Measurements from ENCODE around the gene PAH.
"Not testable (repeated sequence)": the region's sequence is repeated elsewhere in the genome, so short reads cannot be mapped to it uniquely, and the experiment has no call there.

PAH gene

GRCh38 chr12:102900389-102900788 lies 16.7 kb downstream of the PAH start:
- DNase-seq (ENCODE audit: low read depth in 2 of 2): no peak

DNA sequence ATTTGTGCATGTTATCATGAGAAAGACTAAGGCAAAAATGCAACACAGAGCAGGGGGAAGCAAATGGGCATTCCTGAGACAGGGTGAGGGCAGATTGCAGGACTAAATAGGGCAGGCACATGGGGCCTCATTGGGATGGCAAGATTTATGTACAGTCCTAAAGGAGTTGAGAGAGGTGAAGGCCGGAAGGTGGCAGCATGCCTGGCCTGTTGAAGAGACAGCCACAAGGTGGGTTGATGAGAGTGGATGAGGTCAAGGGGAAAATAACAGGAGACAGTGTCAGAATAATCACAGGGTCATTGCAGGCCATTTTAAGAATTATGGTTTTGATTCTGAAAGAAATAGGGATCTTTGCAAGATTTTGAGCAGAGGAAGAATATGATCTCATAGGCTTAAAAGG lies 21.0 kb downstream of the PAH start:
- DNase-seq (ENCODE audit: low read depth in 2 of 2): no peak

DNA sequence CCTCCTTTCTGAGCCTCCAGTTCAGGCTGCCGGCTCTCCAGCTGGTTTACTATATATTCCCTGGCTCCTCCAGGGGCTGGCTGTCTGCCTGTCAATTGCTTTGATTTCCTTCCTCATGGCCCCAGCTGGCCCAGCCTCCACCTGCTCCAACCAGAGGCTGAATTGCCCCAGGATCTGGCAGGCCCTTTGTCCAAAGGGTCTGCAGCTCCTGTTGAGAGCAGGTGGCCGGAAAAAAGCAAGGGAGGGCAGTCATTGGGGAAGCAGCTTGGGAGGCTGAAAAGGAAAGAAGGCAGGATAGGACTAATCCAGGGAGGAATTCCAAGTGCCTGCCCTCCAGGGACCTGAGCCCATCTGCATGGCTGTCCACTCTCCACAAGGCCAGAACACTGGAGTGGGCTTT lies 25.3 kb downstream of the PAH start:
- no peak for DNase-seq (ENCODE audit: low read depth in 2 of 2)

GRCh38 chr12:102888511-102888910 lies 28.5 kb downstream of the PAH start:
- DNase-seq (ENCODE audit: low read depth in 2 of 2): no peak

- DNase-seq (ENCODE audit: low read depth in 2 of 2): no peak
These were observed 31.8 kb downstream of the PAH start for GRCh38 chr12:102885043-102885932.

DNA sequence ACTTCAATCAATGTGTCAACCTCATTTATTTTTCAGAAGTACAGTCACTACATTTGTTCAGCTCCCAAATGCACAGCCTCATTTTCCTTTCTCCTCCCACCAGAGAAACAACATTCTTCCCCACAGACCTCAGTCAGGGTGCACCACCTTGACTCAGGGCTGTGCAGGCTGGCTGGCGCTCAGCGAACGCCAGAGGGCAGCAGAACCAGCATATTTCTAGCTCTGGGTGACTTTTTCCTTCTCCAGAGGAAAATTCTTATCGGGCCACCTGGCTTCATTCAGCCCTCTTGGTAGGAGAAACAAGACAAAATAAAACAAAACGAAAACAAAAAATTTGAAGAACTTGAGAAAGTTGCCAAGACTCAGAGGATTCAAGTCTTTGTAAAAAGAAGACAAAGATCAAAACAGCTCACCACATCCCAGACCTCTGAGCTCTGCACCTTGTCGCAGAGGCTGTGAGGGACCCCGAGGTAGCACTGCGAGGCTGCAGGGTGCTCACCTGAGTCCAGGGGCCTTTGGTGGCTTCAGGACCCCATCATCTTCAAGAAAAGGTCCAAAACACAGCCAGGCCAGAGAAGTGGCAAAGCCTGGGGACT lies 33.7 kb downstream of the PAH start:
- DNase-seq (ENCODE audit: low read depth in 2 of 2): peak in 1 of 2 experiments; percentile 33

- no peak for DNase-seq (ENCODE audit: low read depth in 2 of 2)
These were observed 36.3 kb downstream of the PAH start for GRCh38 chr12:102880783-102881182.

DNA sequence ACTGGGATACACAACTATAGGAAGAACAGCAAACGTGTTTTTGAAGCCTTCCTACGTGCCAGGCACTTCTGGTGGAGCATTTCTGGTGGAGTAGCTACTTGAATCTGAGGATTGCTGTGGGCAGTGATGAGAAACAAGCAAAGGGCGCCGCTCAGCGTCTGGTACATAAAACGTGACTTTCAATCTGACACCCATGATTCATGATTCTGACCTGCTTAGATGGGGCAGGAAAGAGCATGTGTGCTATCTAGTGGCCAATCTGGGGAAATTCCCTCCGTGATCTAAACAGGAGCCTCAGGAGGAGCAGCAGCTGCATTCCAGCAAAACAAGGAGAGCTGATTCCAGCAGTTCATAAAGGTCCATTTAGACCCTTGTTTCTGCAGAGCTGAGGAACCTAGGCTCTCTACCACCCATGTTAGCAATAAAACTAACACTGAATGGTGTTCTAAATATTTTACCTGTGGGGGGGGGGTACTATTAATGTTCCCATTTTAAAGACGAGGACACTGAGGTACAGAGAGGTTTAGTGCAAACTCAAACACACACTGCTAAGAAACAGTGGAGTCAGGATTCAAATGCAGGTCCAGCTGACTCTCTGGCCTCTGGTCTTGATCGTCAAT lies 37.8 kb downstream of the PAH start:
- DNase-seq (ENCODE audit: low read depth in 2 of 2): no peak

DNA sequence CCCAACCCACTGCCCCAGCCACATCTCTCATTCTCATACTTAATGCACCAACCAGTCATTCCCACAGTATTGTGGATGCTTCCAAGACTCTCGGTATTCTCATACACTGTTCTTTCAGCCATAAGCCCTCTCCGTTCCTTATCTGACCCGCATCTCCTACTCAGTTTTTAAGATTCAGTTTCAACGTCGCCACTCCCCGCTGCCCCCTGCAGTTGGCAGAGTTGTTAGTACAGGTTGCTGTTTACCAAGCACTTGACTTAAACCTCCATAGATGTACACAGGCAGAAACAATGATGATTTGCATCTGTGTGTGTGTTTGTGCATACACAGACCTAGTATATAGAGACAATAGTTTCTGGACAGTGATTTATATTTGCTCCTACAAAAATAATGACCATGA lies 40.2 kb downstream of the PAH start:
- no peak for DNase-seq (ENCODE audit: low read depth in 2 of 2)

- no peak for DNase-seq (ENCODE audit: low read depth in 2 of 2)
These were observed 42.2 kb downstream of the PAH start for GRCh38 chr12:102874819-102875218.

GRCh38 chr12:102873077-102873476 lies 44.0 kb downstream of the PAH start:
- no peak for DNase-seq (ENCODE audit: low read depth in 2 of 2)

DNA sequence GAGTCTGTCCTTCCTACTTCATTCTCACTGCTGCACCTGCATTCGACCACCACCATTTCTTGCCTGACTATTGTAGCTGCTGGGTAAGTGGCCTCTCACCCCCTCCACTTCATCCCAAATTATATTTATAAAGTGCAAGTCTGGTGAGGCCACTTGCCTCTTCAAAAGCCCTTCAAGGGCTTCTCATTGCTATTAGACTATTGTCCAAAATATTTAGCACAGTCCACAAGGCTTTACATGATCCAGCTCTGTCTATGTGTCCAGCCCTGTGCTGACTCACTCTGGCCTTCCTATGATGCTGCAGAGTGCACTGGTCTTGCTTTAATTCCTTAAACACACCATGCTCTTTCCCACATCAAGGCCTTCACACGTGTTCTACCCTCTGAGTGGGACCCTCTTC lies 46.0 kb downstream of the PAH start:
- no peak for DNase-seq (ENCODE audit: low read depth in 2 of 2)

- DNase-seq (ENCODE audit: low read depth in 2 of 2): no peak
These were observed 47.5 kb downstream of the PAH start for GRCh38 chr12:102869571-102869970.

DNA sequence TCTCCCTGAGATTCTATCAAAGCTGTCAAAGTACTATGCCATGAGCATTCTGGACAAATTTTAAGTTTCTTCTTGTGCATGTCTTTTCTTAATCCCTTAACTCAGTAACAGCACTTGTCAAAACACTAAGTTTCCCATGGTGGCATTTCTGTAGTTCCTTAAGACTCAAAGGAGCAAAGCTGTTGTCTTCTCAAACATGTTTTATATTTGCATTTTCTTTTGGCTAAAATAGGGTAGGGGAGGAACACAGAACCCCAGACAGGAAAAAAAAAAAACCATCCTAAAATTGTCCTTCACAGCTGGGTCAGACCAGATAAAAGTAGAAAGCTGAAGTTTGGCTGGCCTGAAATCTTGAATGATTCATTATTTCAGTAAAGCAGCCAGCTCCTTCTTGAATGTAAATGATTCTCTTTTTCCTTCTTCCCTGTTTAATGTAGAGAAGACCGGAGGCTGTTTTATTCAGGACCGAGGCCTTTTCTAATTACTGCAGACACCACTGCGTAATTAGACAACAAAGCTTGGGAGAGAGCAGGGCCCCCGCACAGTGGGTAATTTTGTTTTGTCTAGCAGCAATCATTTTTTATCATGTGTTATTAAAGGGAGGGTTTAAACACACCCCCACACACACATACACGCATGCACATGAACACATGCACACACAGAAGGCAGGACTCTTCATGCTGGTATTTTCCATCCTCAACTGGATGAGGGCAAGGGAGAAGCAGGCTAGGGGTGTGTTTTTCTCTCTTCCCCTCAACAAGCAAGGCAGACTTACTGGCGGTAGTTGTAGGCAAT lies 51.0 kb downstream of the PAH start:
- no peak for DNase-seq (ENCODE audit: low read depth in 2 of 2)

DNA sequence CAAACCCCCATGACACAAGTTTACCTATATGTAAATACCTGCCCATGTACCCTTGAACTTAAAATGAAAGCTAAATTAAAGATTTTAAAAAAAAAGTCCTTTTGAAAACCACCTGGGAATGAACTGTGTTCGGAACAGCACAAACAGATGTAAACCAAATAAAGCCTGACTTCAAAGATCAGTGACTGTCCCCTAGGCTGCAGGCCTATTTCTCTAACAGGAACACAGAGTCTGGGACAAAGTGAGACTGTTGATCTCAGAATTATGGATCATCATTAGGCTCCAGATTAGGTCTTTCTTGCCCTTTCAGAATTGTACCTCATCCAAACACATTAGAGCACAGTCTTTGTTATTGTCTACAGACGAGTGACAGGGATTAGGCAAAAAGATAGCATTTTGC lies 54.6 kb downstream of the PAH start:
- DNase-seq (ENCODE audit: low read depth in 2 of 2): no peak

DNA sequence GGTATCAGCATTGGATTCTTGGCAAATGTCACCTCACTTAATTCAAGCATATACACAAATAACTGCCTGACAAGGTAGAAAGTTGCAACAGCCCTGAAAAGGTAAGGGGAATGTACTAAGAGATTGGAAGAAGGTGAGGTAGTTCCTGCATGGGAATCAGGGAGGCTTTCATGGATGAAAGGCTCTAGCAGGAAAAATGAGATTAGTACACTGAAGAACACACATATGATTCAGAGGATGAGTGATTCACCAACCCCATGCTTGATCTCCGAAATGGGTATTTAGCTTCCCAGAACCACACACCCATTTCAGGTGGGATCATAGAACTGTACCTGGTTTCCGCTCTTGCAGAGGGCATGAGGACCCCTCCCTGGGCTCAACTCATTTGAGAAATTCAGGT lies 65.8 kb downstream of the PAH start:
- DNase-seq (ENCODE audit: low read depth in 2 of 2): no peak

GRCh38 chr12:102849722-102850447 lies 67.2 kb downstream of the PAH start:
- no peak for DNase-seq (ENCODE audit: low read depth in 2 of 2)

DNA sequence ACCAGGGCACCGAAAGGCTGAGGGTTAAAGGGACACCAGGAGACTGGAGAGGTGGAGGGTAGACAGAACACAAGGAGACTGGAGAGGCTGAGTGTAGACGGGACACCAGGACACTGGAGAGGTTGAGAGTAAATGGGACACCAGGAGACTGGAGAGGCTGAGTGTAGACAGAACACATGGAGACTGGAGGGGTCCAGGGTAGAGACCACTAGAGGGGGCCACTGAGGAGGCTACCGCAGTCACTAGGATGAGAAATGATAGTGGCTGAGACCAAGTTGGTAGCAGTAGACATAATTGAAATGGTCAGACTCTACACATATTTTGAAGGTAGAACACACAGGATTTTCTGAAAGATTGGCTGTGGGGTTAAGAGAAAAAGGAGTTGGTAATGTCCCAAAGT lies 68.2 kb downstream of the PAH start:
- DNase-seq (ENCODE audit: low read depth in 2 of 2): no peak

DNA sequence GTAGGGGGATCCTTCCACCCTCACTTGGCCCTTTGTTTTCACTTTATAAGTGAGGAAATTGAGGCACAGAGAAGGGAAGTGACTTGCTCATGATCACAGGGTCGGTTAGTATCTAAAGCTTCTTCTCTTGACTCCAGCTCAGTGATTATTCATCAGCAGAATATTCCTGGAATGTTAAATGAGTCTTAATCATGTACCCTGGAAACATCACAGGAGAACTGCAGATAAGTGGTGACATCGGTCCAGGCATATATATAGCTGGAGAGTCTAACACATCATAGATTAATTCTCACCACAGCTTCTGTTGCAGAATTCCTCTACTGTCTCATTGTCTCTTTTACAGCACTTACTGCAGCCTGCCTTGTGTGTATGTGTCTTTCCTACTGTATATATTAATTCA lies 69.9 kb downstream of the PAH start:
- DNase-seq (ENCODE audit: low read depth in 2 of 2): no peak

- no peak for DNase-seq (ENCODE audit: low read depth in 2 of 2)
These were observed 83.2 kb downstream of the PAH start for GRCh38 chr12:102833687-102834441.

DNA sequence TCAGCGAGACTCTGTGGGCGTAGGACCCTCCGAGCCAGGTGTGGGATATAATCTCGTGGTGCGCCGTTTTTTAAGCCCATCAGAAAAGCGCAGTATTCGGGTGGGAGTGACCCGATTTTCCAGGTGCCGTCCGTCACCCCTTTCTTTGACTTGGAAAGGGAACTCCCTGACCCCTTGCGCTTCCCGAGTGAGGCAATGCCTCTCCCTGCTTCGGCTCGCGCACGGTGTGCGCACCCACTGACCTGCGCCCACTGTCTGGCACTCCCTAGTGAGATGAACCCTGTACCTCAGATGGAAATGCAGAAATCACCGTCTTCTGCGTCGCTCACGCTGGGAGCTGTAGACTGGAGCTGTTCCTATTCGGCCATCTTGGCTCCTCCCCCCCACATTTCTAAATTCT lies 84.2 kb downstream of the PAH start:
- DNase-seq (ENCODE audit: low read depth in 2 of 2): not testable (repeated sequence)
